H9 (cell line): ENCODE measurements around the gene LYPD1. TPM values are rescaled to one million over a fixed set of nuclear protein-coding genes. Genes with fewer than 3 reads are reported as not detected.

ENCODE experiments used
- DNase-seq: peaks from one replicate; pipeline ENCODE4 v3.0.0-alpha.2; 2017
- H2AFZ ChIP-seq: one replicate; pipeline ENCODE4 v1.6.1; 2013; ENCODE audit warnings: mild to moderate bottlenecking, low read length, control low read depth, moderate library complexity
- H2AK5ac ChIP-seq: 2 replicates; pipeline ENCODE4 v1.6.1; 2013; ENCODE audit warnings: low read length, control low read depth, mixed read lengths; ENCODE audit not compliant: insufficient read length
- H2BK120ac ChIP-seq: one replicate; pipeline ENCODE4 v1.6.1; 2013; ENCODE audit warnings: low read depth, mild to moderate bottlenecking, low read length, control low read depth, inconsistent platforms; ENCODE audit not compliant: poor library complexity, severe bottlenecking
- H2BK12ac ChIP-seq: 2 replicates; pipeline ENCODE4 v1.6.1; 2013; ENCODE audit warnings: low read length, control low read depth, mixed read lengths, low read depth; ENCODE audit not compliant: insufficient read length
- H2BK15ac ChIP-seq: 2 replicates; pipeline ENCODE4 v1.6.1; 2013; ENCODE audit warnings: low read depth, low read length, control low read depth
- H2BK20ac ChIP-seq: one replicate; pipeline ENCODE4 v1.6.1; 2013; ENCODE audit warnings: low read depth, mild to moderate bottlenecking, low read length, control low read depth, inconsistent platforms; ENCODE audit not compliant: poor library complexity, severe bottlenecking
- H2BK5ac ChIP-seq: 2 replicates; pipeline ENCODE4 v1.6.1; 2013; ENCODE audit warnings: low read length, control low read depth, mixed read lengths; ENCODE audit not compliant: insufficient read length
- H3K14ac ChIP-seq: 2 replicates; pipeline ENCODE4 v1.6.1; 2013; ENCODE audit warnings: low read length, control low read depth; ENCODE audit not compliant: insufficient read depth
- H3K18ac ChIP-seq: 2 replicates; pipeline ENCODE4 v1.6.1; 2013; ENCODE audit warnings: low read depth, mild to moderate bottlenecking, mixed read lengths, low read length, control low read depth; ENCODE audit not compliant: insufficient read length
- H3K23ac ChIP-seq: 2 replicates; pipeline ENCODE4 v1.6.1; 2013; ENCODE audit warnings: low read length, control low read depth, mixed read lengths, low read depth; ENCODE audit not compliant: insufficient read length
- H3K23me2 ChIP-seq: 2 replicates; pipeline ENCODE4 v1.6.1; 2013; ENCODE audit warnings: low read depth, mild to moderate bottlenecking, mixed read lengths, low read length, control low read depth; ENCODE audit not compliant: insufficient read length, poor library complexity, severe bottlenecking
- H3K27ac ChIP-seq: 2 replicates; pipeline ENCODE4 v1.5.1; 2013; ENCODE audit warnings: low read length, control low read depth, mixed read lengths, low read depth; ENCODE audit not compliant: insufficient read length
- H3K27me3 ChIP-seq: 2 replicates; pipeline ENCODE4 v1.6.1; 2013; ENCODE audit warnings: low read length, control low read depth, inconsistent platforms; ENCODE audit not compliant: insufficient read depth
- H3K4ac ChIP-seq: 2 replicates; pipeline ENCODE4 v1.6.1; 2013; ENCODE audit warnings: low read depth, mild to moderate bottlenecking, control low read depth, inconsistent platforms, low read length, moderate library complexity
- H3K4me1 ChIP-seq: 2 replicates; pipeline ENCODE4 v1.6.1; 2013; ENCODE audit warnings: low read length, control low read depth, inconsistent platforms; ENCODE audit not compliant: insufficient read depth
- H3K4me2 ChIP-seq: 2 replicates; pipeline ENCODE4 v1.6.1; 2013; ENCODE audit warnings: low read length, control low read depth, mixed read lengths; ENCODE audit not compliant: insufficient read length, insufficient read depth
- H3K56ac ChIP-seq: 2 replicates; pipeline ENCODE4 v1.6.1; 2013; ENCODE audit warnings: low read depth, mild to moderate bottlenecking, mixed read lengths, low read length, control low read depth; ENCODE audit not compliant: insufficient read length
- H3K79me1 ChIP-seq: 2 replicates; pipeline ENCODE4 v1.6.1; 2013; ENCODE audit warnings: low read depth, mild to moderate bottlenecking, moderate library complexity, low read length, control low read depth, inconsistent platforms; ENCODE audit not compliant: insufficient read depth, poor library complexity, severe bottlenecking
- H3K79me2 ChIP-seq: 2 replicates; pipeline ENCODE4 v1.6.1; 2013; ENCODE audit warnings: low read length, control low read depth, inconsistent platforms; ENCODE audit not compliant: insufficient read depth
- H3K9ac ChIP-seq: 2 replicates; pipeline ENCODE4 v1.6.1; 2013; ENCODE audit warnings: low read length, control low read depth, mixed read lengths; ENCODE audit not compliant: insufficient read length; ENCODE audit errors: extremely low read depth
- H3K9me3 ChIP-seq: one replicate; pipeline ENCODE4 v1.6.1; 2013; ENCODE audit warnings: low read depth, low read length, inconsistent platforms; ENCODE audit not compliant: control insufficient read depth
- H3T11ph ChIP-seq: one replicate; pipeline ENCODE4 v1.6.1; 2013; ENCODE audit warnings: mild to moderate bottlenecking, low read length, control low read depth, inconsistent platforms
- H4K20me1 ChIP-seq: one replicate; pipeline ENCODE4 v1.6.1; 2013; ENCODE audit not compliant: control insufficient read depth, insufficient read length, insufficient read depth
- H4K5ac ChIP-seq: 2 replicates; pipeline ENCODE4 v1.6.1; 2013; ENCODE audit warnings: low read depth, mild to moderate bottlenecking, mixed read lengths, low read length, control low read depth; ENCODE audit not compliant: insufficient read length
- H4K8ac ChIP-seq: replicated peaks from 2 replicates; pipeline ENCODE4 v1.6.1; 2013; ENCODE audit warnings: low read length, control low read depth, mixed read lengths, low read depth; ENCODE audit not compliant: insufficient read length
- H4K91ac ChIP-seq: 2 replicates; pipeline ENCODE4 v1.6.1; 2013; ENCODE audit warnings: low read depth, mild to moderate bottlenecking, moderate library complexity, mixed read lengths, low read length, control low read depth; ENCODE audit not compliant: insufficient read length
- H3K27ac Mint-ChIP-seq, 3 experiments: 2 replicates in 2 of 3; 3 replicates in 1 of 3; pipeline ENCODE4 v1.8.0; 2020 to 2021; ENCODE audit warnings: mixed read lengths in 3 of 3, mild to moderate bottlenecking in 1 of 3, moderate library complexity in 1 of 3
- H3K27me3 Mint-ChIP-seq: 2 replicates; pipeline ENCODE4 v1.8.0; 2021; ENCODE audit warnings: low read depth, mild to moderate bottlenecking, moderate library complexity, mixed read lengths
- H3K36me3 Mint-ChIP-seq, 3 experiments: 2 replicates in 2 of 3; 3 replicates in 1 of 3; pipeline ENCODE4 v1.8.0; 2020 to 2021; ENCODE audit warnings: low read depth in 3 of 3, mixed read lengths in 3 of 3; ENCODE audit not compliant: insufficient read depth in 1 of 3
- H3K4me1 Mint-ChIP-seq, 2 experiments: 2 replicates each; pipeline ENCODE4 v1.8.0; 2020; ENCODE audit warnings: mixed read lengths in 2 of 2
- H3K4me3 Mint-ChIP-seq, 2 experiments: 2 replicates in 1 of 2; 3 replicates in 1 of 2; pipeline ENCODE4 v1.8.0; 2020 to 2021; ENCODE audit warnings: mild to moderate bottlenecking in 2 of 2, mixed read lengths in 2 of 2, moderate library complexity in 1 of 2
- H3K9me3 Mint-ChIP-seq, 2 experiments: 2 replicates in 1 of 2; 3 replicates in 1 of 2; pipeline ENCODE4 v1.8.0; 2020; ENCODE audit warnings: mild to moderate bottlenecking in 2 of 2, mixed read lengths in 2 of 2, moderate library complexity in 1 of 2
- CTCF ChIP-seq: fragments of 200-600 bp; sonication (generic); conservative IDR thresholded peaks from 3 replicates; pipeline ENCODE4 v1.8.0; 2021; ENCODE audit warnings: antibody characterized with exemption, mild to moderate bottlenecking
- WGBS: extraction: QIAGEN DNeasy Blood & Tissue Kit; methylation state at CpG from one replicate; pipeline ENCODE4 v1.1.7; 2013; ENCODE audit warnings: missing lambda C conversion rate, low lambda C conversion rate, mixed read lengths; ENCODE audit not compliant: insufficient read length; ENCODE audit errors: extremely low coverage; 5-methylcytosine and 5-hydroxymethylcytosine counted together
- total RNA-seq: library from RNA; stranded (reverse); gene quantifications from 2 replicates; pipeline ENCODE4 v1.2.1, GENCODE V29; 2021

Gene LYPD1
- total RNA-seq, 1 experiment from 2014 or later, result 10.6 TPM

DNA sequence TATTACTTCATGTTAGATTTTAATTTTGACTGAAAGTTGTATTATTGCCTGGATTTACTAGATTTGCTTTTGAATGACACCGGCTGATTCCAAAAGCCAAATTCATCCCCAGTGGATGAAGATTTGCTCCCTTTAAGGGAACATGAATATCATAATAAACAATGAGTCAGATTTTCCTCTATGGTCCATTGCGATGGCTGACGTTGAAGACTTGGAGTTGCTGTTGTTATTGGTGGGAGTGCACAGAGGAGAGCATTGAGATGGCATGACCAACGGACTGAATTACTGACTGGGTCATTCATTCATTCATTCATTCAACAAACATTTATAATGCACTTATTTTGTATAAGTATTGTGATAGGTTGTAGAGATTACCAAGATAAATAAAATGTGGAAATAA, 33.4 kb upstream of the LYPD1 start:
- Histone ChIP-seq H2BK120ac (no peak overlapping the region), H2AK5ac (no peak overlapping the region), H3K9me3 (no peaks in the 10 kb centered on the region), H3K56ac (no peak overlapping the region), H4K91ac (no peak overlapping the region), H2AFZ (no peak overlapping the region), H4K8ac (no peak overlapping the region), H2BK5ac (no peak overlapping the region), H3K4me1 (no peaks in the 10 kb centered on the region), H3K27me3 (no peaks in the 10 kb centered on the region), H3K79me1 (no peaks in the 10 kb centered on the region), H2BK15ac (no peak overlapping the region), H3K9ac (no peak overlapping the region), H3K27ac (no peak overlapping the region), H3K4me2 (no peak overlapping the region), H3K23me2 (no peaks in the 10 kb centered on the region), H4K5ac (no peak overlapping the region), H3K79me2 (no peaks in the 10 kb centered on the region; the same call in 1 of the 2 replicates), H3K18ac (no peak overlapping the region), H3K14ac (no peak overlapping the region), H4K20me1 (no peaks in the 10 kb centered on the region), H2BK20ac (no peak overlapping the region), H3K23ac (no peak overlapping the region), H2BK12ac (no peak overlapping the region), H3T11ph (no peak overlapping the region), H3K4ac (no peak overlapping the region)
- WGBS, result no CpG with 5 or more reads among the region's 4 CpGs
- Mint-ChIP-seq H3K4me1 (no peaks in the 10 kb centered on the region), H3K9me3 (no peaks in the 10 kb centered on the region), H3K27me3 (peaks cover 3% of the 10 kb centered on the region; the same call in 1 of the 2 replicates), H3K36me3 (no peaks in the 10 kb centered on the region), H3K27ac (no peak overlapping the region), H3K4me3 (no peak overlapping the region)
- no peak for TF ChIP-seq CTCF
- DNase-seq, result no peak
